ENCODE data around the gene CEP70. TPM values are rescaled to one million over a fixed set of nuclear protein-coding genes. Genes with fewer than 3 reads are reported as not detected.
"Not testable (repeated sequence)": the region's sequence is repeated elsewhere in the genome, so short reads cannot be mapped to it uniquely, and the experiment has no call there.

The CEP70 gene
- total RNA-seq, 3 donors from 2014 or later = 29.7 to 56.9 (median 37.9) TPM

DNA sequence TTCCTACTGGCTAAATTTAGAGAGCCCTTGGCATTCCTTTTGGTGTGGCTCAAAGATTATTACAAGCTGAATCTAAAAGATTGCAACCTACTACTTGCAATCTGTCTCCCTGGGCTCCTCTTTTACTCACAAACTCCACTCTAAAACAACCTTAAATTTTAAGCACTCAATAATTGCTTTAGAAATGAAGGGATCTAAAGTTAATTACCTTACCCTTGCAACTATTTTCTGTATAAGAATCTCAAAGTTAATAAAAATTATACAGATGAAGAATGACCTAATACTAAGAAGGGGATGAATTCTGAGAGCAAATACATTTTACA lies 99.5 kb downstream of the CEP70 start:
- no peak for ATAC-seq
- H3K4me1 ChIP-seq (ENCODE audit: low read depth) = no peaks in the 10 kb centered on the region
- no peaks in the 10 kb centered on the region for H3K36me3 ChIP-seq (ENCODE audit: low read depth)
- DNase-seq = no peak
- no peak overlapping the region for H3K4me3 ChIP-seq
- intact Hi-C loops (cut with DNase I, micrococcal nuclease) = no loop called here
- H3K9me3 ChIP-seq = no peaks in the 10 kb centered on the region
- TF ChIP-seq, protein P1, sequence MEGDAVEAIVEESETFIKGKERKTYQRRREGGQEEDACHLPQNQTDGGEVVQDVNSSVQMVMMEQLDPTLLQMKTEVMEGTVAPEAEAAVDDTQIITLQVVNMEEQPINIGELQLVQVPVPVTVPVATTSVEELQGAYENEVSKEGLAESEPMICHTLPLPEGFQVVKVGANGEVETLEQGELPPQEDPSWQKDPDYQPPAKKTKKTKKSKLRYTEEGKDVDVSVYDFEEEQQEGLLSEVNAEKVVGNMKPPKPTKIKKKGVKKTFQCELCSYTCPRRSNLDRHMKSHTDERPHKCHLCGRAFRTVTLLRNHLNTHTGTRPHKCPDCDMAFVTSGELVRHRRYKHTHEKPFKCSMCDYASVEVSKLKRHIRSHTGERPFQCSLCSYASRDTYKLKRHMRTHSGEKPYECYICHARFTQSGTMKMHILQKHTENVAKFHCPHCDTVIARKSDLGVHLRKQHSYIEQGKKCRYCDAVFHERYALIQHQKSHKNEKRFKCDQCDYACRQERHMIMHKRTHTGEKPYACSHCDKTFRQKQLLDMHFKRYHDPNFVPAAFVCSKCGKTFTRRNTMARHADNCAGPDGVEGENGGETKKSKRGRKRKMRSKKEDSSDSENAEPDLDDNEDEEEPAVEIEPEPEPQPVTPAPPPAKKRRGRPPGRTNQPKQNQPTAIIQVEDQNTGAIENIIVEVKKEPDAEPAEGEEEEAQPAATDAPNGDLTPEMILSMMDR (IDR thresholded peaks at IDR 0.05) = no peak

DNA sequence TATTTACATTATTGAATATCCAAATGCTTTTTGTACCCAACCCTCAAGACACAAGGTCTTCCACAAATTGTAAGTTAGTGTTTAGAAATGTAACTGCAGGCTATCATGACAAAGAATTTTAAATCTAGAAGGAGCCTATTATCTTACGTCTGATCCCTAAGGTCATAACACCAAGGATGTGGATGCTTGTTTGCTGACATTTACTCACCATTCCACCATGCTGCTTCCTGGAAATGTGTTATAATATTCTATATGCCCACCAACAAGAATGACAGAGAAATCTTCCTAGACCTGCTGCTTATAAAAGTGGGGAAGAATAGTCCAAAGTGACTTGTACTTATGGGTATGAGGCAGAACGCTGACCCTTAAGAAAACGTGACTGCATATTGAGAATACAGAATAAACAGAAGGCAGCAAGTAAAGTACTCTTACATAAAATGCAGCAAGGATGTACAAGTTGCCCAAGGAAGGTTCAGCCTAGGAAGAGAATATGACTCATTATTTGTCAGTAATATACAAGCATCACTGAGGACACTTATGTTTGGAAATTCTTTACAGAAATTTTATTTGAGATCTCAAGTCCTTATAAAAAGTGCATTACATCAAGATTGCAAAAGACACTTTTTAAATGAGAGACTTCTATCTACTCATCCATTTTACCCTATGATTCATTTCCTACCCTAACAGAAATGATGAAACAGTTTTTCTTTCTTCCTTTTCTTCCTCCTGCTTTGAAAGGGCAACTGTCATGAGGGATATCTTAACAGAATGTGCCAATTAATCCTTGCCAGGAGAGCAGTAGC lies 100.1 kb downstream of the CEP70 start:
- TF ChIP-seq, protein P1 (IDR thresholded peaks at IDR 0.05) = no peak
- Histone ChIP-seq H3K36me3 (ENCODE audit: low read depth) (no peaks in the 10 kb centered on the region), H3K9me3 (peaks cover under 1% of the 10 kb centered on the region), H3K4me3 (no peak overlapping the region), H3K4me1 (ENCODE audit: low read depth) (no peaks in the 10 kb centered on the region)
- DNase-seq (no peak), ATAC-seq (no peak)
- intact Hi-C loops (cut with DNase I, micrococcal nuclease) = no loop called here

DNA sequence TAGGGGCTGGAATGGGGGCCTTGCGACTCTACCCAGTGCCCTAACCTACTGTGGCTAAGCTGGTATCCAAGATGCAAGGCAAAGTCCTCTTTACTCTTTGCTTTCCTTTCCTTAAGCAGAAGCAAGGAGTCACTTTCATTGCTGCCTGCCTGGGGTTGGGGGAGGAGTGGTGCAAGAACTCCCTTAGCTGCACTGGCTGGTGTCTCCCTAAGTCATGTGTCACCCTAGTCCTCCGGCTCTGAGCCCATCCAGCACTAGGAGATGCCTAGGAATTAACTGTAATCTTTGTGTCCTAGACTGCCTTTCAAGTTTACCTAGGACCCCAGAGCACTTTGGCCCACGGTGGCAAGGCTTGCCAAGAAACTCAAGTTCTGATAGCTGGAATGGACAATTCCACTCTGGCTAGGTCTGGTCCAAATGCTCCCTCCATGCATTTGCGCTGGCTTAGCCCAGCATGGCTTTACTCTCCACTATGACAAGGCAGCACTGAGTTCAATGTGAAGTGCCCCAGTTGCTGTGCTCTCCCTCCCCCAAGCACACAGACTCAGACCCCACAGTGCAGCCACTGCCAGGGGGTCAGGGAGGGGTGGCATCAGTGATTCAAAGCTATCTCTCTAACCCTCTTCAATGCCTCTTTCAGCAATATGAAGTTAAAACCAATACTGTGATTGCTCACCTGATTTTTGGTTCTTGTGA lies 100.9 kb downstream of the CEP70 start:
- Histone ChIP-seq H3K9me3 (peaks cover 7% of the 10 kb centered on the region), H3K4me1 (ENCODE audit: low read depth) (no peaks in the 10 kb centered on the region), H3K36me3 (ENCODE audit: low read depth) (no peaks in the 10 kb centered on the region), H3K4me3 (no peak overlapping the region)
- no peak for DNase-seq
- TF ChIP-seq, protein P1 (IDR thresholded peaks at IDR 0.05) = no peak
- intact Hi-C loops (cut with DNase I, micrococcal nuclease) = no loop called here
- ATAC-seq = no peak

DNA sequence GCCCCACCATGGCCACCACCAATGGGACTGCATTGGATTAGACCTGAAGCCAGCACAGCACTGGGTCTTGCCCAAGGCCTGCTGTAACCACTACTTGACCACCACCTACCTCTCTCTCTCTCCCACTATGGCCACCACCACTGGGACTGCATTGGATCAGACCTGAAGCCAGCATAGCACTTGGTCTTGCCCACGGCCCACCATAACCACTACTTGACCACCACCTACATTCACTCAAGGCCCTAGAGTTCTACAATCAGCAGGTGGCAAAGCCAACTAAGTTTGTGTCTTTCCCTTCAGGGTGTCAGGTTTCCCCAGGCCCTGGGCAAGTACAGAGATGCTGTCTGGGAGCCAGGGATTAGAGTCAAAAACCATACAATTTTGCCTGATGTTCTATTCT lies 102.1 kb downstream of the CEP70 start:
- ATAC-seq = no peak
- Histone ChIP-seq H3K4me3 (no peak overlapping the region), H3K9me3 (peaks cover 19% of the 10 kb centered on the region), H3K4me1 (ENCODE audit: low read depth) (no peaks in the 10 kb centered on the region), H3K36me3 (ENCODE audit: low read depth) (no peaks in the 10 kb centered on the region)
- DNase-seq = no peak
- intact Hi-C loops (cut with DNase I, micrococcal nuclease) = no loop called here
- TF ChIP-seq, protein P1 (IDR thresholded peaks at IDR 0.05) = no peak

DNA sequence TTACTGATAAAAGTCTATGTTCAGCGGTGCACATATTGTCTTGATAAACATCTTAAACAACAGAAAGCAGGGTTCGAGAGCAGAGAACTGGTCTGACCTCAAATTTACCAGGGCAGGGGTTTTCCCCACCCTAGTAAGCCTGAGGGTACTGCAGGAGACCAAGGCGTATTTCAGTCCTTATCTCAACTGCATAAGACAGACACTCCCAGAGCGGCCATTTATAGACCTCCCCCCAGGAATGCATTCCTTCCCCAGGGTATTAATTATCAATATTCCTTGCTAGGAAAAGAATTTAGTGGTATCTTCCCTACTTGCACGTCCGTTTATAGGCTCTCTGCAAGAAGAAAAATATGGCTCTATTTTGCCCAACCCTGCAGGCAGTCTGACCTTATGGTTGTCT lies 107.5 kb downstream of the CEP70 start:
- intact Hi-C loops (cut with DNase I, micrococcal nuclease) = not testable (repeated sequence)

DNA sequence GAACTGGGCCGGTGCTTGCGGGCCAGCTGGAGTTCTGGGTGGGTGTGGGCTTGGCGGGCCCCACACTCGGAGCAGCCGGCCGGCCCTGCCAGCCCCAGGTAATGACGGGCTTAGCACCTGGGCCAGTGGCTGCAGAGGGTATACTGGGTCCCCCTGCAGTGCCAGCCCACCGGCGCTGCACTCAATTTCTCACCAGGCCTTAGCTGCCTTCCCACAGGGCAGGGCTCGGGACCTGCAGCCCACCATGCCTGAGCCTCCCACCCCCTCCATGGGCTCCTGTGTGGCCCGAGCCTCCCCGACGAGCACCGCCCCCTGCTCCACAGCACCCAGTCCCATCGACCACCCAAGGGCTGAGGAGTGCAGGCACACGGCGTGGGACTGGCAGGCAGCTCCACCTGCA lies 109.4 kb downstream of the CEP70 start:
- H3K9me3 ChIP-seq = peaks cover 33% of the 10 kb centered on the region
- H3K4me3 ChIP-seq; DNase-seq; H3K4me1 ChIP-seq (ENCODE audit: low read depth); ATAC-seq; H3K36me3 ChIP-seq (ENCODE audit: low read depth); intact Hi-C loops (cut with DNase I, micrococcal nuclease): not testable (repeated sequence)

More for the DNA sequence above, 107.5 kb downstream of the CEP70 start:
- H3K4me3 ChIP-seq; H3K4me1 ChIP-seq (ENCODE audit: low read depth); ATAC-seq; DNase-seq; H3K36me3 ChIP-seq (ENCODE audit: low read depth): not testable (repeated sequence)
- H3K9me3 ChIP-seq = peaks cover 33% of the 10 kb centered on the region
